ENCODE measurements around the gene ZNF350. TPM values are rescaled to one million over a fixed set of nuclear protein-coding genes. Genes with fewer than 3 reads are reported as not detected.
A peak's percentile ranks its signal among the peaks of the same experiment; 100 is the strongest.

The ZNF350 gene
- total RNA-seq, 1 donor from 2014 or later, result 7.0 TPM

DNA sequence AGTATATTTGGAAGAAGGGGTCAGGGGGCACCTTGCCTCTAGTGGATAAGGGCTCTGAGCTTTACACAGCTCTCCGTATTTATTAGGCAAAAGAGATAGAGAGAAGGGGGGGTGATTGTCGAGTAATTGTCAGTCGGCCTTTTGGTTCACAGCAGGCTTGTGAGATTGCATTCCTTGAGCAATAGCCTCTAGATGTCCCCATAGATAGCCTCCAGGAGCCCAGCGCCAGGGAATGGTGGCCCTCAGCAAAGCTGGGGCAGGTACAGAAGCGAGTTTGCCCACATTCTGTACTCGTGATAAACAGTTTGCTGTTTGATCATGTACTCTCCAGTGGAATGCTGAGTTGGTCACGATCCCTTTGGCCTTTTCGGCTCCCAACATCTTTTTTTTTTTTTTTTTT is 54.7 kb downstream of the ZNF350 start:
- TF ChIP-seq, protein P1, sequence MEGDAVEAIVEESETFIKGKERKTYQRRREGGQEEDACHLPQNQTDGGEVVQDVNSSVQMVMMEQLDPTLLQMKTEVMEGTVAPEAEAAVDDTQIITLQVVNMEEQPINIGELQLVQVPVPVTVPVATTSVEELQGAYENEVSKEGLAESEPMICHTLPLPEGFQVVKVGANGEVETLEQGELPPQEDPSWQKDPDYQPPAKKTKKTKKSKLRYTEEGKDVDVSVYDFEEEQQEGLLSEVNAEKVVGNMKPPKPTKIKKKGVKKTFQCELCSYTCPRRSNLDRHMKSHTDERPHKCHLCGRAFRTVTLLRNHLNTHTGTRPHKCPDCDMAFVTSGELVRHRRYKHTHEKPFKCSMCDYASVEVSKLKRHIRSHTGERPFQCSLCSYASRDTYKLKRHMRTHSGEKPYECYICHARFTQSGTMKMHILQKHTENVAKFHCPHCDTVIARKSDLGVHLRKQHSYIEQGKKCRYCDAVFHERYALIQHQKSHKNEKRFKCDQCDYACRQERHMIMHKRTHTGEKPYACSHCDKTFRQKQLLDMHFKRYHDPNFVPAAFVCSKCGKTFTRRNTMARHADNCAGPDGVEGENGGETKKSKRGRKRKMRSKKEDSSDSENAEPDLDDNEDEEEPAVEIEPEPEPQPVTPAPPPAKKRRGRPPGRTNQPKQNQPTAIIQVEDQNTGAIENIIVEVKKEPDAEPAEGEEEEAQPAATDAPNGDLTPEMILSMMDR (IDR thresholded peaks at IDR 0.05), result no peak
- peaks cover 17% of the 10 kb centered on the region for H3K9me3 Mint-ChIP-seq (ENCODE audit: low read depth)
- H3K27me3 Mint-ChIP-seq (ENCODE audit: low read depth), result no peaks in the 10 kb centered on the region
- DNase-seq (ENCODE audit: low spot score), result no peak
- H3K4me3 Mint-ChIP-seq (ENCODE audit: unreplicated experiment), result no peak overlapping the region
- no peak overlapping the region for H3K27ac Mint-ChIP-seq (ENCODE audit: unreplicated experiment)
- H3K36me3 Mint-ChIP-seq (ENCODE audit: low read depth), result peaks cover 51% of the 10 kb centered on the region
- peaks cover 18% of the 10 kb centered on the region for H3K4me1 Mint-ChIP-seq (ENCODE audit: low read depth)

DNA sequence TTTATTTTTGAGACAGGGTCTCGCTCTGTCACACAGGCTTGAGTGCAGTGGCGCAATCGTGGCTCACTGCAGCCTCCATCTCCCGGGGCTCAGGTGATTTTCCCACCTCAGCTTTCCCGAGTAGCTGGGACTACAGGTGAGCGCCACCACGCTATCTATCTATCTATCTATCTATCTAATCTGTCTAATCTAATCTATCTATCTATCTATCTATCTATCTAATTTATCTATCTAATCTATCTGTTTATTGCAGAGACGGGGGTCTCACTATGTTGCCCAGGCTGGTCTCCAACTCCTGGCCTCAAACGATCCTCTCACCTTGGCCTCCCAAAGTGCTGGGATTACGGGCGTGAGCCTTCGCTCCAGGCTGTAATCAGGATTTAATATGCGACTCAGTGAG is 58.8 kb downstream of the ZNF350 start:
- peak overlapping the region; percentile 100 for H3K4me3 Mint-ChIP-seq (ENCODE audit: unreplicated experiment)
- TF ChIP-seq, protein P1 (IDR thresholded peaks at IDR 0.05), result no peak
- H3K4me1 Mint-ChIP-seq (ENCODE audit: low read depth), result peaks cover 25% of the 10 kb centered on the region
- H3K36me3 Mint-ChIP-seq (ENCODE audit: low read depth), result peaks cover 24% of the 10 kb centered on the region
- no peaks in the 10 kb centered on the region for H3K27me3 Mint-ChIP-seq (ENCODE audit: low read depth)
- peaks cover 34% of the 10 kb centered on the region for H3K9me3 Mint-ChIP-seq (ENCODE audit: low read depth)
- H3K27ac Mint-ChIP-seq (ENCODE audit: unreplicated experiment), result peak overlapping the region; percentile 98
- DNase-seq (ENCODE audit: low spot score), result no peak

- peaks cover 25% of the 10 kb centered on the region for H3K4me1 Mint-ChIP-seq (ENCODE audit: low read depth)
- H3K36me3 Mint-ChIP-seq (ENCODE audit: low read depth), result peaks cover 26% of the 10 kb centered on the region
- TF ChIP-seq, protein P1 (IDR thresholded peaks at IDR 0.05), result peak; percentile 72
- H3K27me3 Mint-ChIP-seq (ENCODE audit: low read depth), result no peaks in the 10 kb centered on the region
- no peak for DNase-seq (ENCODE audit: low spot score)
- H3K27ac Mint-ChIP-seq (ENCODE audit: unreplicated experiment), result peak within 1 kb of the TSS; percentile 98
- H3K9me3 Mint-ChIP-seq (ENCODE audit: low read depth), result peaks cover 39% of the 10 kb centered on the region
- H3K4me3 Mint-ChIP-seq (ENCODE audit: unreplicated experiment), result peak within 1 kb of the TSS; percentile 100
Measured at GRCh38 chr19:51926784-51927741, 59.6 kb downstream of the ZNF350 start, which contains the start of gene ZNF613. Gene ZNF613 (plus strand): TSS chr19:51927472. CDS start chr19:51936221, 8,749 bp downstream.

GRCh38 chr19:51926426-51926783 is 60.2 kb downstream of the ZNF350 start:
- Mint-ChIP-seq H3K27ac (ENCODE audit: unreplicated experiment) (peak overlapping the region; percentile 98), H3K4me3 (ENCODE audit: unreplicated experiment) (peak overlapping the region; percentile 100), H3K9me3 (ENCODE audit: low read depth) (peaks cover 42% of the 10 kb centered on the region), H3K36me3 (ENCODE audit: low read depth) (peaks cover 26% of the 10 kb centered on the region), H3K27me3 (ENCODE audit: low read depth) (no peaks in the 10 kb centered on the region), H3K4me1 (ENCODE audit: low read depth) (peaks cover 25% of the 10 kb centered on the region)
- no peak for DNase-seq (ENCODE audit: low spot score)
- TF ChIP-seq, protein P1 (IDR thresholded peaks at IDR 0.05), result no peak

GRCh38 chr19:51921949-51922348 is 64.7 kb downstream of the ZNF350 start:
- H3K36me3 Mint-ChIP-seq (ENCODE audit: low read depth), result peaks cover 17% of the 10 kb centered on the region
- no peaks in the 10 kb centered on the region for H3K27me3 Mint-ChIP-seq (ENCODE audit: low read depth)
- TF ChIP-seq, protein P1 (IDR thresholded peaks at IDR 0.05), result no peak
- no peak overlapping the region for H3K27ac Mint-ChIP-seq (ENCODE audit: unreplicated experiment)
- H3K9me3 Mint-ChIP-seq (ENCODE audit: low read depth), result peaks cover 73% of the 10 kb centered on the region
- H3K4me3 Mint-ChIP-seq (ENCODE audit: unreplicated experiment), result no peak overlapping the region
- no peak for DNase-seq (ENCODE audit: low spot score)
- H3K4me1 Mint-ChIP-seq (ENCODE audit: low read depth), result peaks cover 6% of the 10 kb centered on the region
